GM19238 (cell line): ENCODE measurements around the gene ME3.

Source experiments
- DNase-seq: peaks from one replicate; pipeline ENCODE4 v3.0.0; 2011; ENCODE audit warnings: low spot score; ENCODE audit not compliant: insufficient read length

Gene ME3

GRCh38 chr11:86692746-86693145 is 20.3 kb upstream of the ME3 start:
- DNase-seq, result no peak

DNA sequence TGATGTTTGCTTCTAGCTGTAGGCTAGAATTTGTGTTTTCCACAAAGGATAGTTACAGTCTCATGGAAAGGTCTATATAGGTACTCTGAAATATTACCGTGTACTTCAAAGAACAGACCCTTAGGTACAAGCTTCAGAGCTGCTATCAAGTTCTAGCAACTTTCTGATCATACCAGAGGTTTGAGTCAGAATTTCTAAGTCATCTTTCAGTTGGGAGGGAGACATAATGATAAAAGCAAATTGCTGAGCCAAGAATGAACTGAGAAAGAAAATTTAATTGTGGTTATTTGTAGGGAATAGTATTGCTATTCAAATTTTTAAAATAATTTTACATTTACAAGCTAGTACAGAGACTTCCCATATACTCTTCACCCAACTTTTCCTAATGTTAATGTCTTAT is 19.9 kb upstream of the ME3 start:
- DNase-seq, result no peak

DNA sequence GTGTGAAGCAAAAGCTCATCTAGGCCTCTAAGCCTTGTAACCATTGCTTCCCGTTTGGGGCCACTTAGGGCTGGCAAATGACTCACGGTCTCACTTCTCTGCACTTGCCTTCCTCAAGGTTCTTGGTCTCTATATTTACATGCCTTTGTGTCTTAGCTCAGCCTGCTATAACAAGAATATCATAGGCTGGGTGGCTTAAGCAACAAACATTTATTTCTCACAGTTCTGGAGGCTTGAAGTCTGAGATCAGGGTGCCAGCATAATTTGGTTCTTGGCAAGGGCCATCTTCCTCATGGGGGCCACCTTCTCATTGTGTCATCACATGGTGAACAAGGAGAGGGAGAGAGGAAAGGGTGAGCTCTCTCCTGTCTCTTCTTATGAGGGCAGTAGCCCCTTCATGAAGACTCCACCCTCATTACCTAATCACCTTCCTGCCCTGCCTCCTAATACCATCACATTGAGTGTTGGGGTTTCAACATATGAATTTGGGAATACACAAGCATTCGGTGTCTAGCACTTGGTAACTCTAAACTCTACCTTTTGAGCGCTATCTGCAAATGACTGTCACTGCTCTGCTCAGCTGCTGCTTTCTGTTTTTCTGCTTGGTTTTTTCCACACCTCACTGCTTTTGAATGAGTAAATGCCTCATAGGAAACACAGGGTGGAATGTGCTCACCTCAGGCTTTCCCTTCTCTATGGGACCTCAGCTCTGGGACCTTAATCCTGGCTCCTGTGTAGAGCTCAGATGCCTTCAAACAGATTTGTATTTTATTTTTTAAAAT is 16.2 kb upstream of the ME3 start:
- DNase-seq, result no peak

GRCh38 chr11:86687185-86687778 is 14.9 kb upstream of the ME3 start:
- no peak for DNase-seq

GRCh38 chr11:86686531-86686930 is 14.1 kb upstream of the ME3 start:
- no peak for DNase-seq

GRCh38 chr11:86681483-86681756 is 9.0 kb upstream of the ME3 start:
- no peak for DNase-seq

- no peak for DNase-seq
These were observed 8.5 kb upstream of the ME3 start for GRCh38 chr11:86680716-86681482.

GRCh38 chr11:86678823-86679222 is 6.4 kb upstream of the ME3 start:
- no peak for DNase-seq

- no peak for DNase-seq
These were observed 5.9 kb upstream of the ME3 start for GRCh38 chr11:86678296-86678695.

DNA sequence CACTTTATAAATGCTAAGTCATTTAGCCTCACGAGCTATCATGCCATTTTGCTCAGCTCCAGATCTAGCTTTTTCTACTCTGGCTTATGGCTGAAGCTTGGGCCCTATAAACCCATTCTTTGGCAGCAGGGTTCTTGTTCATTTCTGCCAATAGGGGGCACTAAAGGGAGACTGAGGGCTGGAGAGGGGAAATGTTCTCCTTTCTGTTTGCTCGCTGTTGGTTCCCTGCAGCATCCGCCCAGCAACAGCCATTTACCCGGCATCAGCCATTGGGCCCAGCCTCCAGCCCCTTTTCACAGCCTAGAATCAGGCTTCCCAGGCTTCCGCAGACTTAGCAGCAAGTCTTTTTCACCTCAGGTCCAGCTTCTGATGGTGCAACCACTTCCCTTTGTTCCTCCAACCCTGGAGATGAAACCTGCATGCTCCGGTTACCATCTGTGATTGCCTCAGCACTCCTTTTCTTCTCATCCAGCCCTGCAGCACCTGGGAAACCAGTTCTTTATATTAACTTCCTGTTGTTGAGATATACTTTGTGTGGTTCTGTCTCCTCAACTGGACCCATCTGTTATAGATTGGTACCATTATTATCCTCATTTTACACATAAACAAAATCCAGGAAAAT is 4.2 kb upstream of the ME3 start:
- no peak for DNase-seq

- DNase-seq, result no peak
These were observed 3.6 kb upstream of the ME3 start for GRCh38 chr11:86676010-86676409.

DNA sequence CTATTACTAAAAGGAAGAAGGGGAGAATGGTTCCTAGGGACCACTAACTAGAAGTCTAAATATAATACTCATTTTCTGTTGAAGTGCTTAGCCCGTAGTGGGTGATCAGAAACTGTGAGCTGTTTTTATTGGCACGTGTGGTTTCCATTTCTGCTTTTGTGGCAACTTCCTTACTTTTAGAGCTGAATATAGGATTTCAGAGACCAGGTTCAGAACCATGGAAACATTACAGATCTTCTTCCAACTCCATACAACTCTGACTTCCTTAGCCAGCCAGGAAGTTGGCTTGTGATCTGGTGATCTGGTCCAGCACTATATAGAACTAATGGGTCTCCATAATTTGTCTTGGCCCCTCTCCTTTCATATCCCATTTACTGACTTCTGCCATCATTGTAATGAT is 2.6 kb upstream of the ME3 start:
- no peak for DNase-seq

DNA sequence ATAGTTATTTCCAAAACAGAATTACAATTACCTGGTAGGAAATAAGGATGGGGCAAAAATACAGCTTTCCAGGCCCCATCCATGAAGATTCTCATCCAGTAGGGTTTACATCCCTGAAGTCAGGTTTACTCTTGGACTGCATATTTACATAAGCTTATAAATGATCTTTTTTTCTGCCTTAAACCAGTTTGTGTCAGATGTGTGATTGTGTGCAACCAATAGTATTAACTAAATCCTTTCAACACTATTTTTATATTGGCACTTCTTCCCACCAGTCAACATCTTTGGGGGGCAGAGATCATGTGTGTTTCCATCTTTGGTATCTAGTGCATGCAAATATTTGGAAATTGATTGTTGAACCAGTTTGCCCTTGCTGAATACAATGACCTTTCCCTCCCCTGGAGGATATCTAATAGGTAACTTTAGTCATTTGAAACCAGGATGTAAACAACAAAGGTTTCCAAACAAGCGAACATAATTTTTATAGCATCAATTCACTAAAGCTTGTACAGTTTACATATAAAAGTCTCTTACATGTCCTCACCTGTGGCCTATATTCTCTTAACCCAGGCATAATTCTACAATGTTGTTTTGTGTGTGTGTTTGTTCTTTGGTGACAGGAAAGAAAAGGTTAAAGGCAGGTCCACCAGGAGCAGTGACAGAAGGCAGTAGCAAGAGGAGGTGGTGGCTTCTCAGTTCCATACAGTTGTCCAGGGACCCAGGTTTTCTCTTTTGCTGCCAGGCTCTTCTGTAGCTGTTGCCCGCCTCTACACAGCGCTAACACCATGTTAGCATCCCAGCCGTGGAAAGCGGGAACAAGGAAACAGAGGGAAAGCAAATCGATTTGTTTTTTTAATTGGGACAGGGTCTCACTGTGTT is 1.7 kb upstream of the ME3 start:
- DNase-seq, result no peak

GRCh38 chr11:86673055-86673843 is 833 bp upstream of the ME3 start:
- DNase-seq, result no peak

DNA sequence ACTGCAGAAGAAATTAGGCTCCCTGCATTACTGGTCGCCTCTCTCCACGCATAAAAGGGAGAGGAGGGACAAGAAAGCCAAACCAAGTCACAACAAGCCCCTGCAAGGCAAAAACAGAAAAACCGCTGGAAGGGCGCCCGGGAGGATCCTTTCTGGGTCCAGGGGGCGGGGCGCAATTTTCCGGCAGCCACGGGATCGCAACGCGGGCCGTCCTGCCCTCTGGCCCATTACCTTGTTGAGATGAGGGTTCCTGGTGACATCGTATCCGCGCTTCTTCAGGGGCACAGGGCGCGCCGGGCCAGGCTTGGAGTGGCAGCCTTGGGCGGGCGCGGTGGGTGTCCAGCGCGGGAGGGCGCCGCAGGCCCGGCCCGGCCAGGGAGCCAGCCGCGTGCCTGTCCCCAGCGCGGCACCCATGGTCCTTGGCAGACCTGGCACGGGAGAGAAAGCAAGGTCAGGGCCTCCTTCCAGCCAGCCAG is 847 bp downstream of the ME3 start:
- DNase-seq, result no peak

DNA sequence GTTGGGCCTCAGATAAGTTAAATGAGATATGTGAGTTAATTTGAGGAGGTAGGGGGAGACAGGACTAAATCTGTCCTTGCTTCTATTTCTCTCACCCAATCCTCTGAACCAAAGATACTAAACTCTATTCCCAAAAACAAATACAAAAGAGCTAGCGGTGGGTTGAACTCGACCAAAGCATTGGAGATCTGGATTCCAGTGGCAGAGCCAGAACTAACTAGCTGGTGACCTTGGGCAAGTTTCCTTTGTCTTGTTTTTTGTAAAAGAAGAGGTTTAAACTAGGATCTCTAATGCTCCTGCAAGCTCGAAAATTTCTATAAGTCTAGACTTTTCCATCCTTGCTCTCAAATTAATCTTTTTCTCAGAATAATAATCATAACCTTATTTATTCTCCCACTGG is 1.5 kb downstream of the ME3 start:
- DNase-seq, result no peak

GRCh38 chr11:86670181-86670580 is 2.2 kb downstream of the ME3 start:
- no peak for DNase-seq

- DNase-seq, result no peak
These were observed 3.0 kb downstream of the ME3 start for GRCh38 chr11:86669424-86669823.

DNA sequence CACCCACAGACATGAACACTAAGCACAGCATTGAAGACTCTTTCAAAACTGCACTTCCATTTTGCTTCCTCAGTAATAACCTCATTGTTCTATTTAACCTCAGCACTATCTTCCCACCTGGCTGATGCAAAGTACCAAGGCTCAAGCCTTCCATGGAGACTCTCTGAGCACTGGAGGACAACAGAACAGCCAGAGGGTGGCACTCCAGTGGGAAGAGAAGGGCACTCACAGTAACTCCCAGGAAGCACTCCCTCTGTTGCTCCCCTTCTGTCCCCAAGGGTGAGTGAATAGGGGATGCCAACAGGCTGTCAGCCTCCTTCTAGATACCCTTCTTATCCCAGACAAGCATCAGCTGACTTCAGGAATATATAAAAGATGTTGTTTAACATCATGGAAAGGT is 3.5 kb downstream of the ME3 start:
- DNase-seq, result no peak

DNA sequence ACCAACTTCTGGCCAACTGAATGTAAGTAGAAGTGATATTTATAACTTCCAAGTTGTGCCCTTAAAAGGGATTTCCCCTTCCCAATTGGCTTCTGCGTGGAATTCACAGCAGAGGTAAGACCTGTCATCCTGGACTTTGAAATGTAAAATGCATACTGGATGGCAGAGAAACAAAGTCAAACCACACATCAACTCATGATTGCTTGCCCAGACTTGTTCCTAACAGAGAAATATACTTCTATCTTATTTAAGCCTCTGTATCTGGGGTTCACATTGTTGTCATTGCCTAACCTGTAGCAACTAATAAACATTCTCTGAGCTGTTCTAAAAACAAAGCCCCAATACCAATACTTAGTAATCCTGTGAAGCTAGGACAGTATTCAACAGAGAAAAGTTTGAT is 6.2 kb downstream of the ME3 start:
- DNase-seq, result no peak
